ENCODE results near the gene KLF6. TPM values are rescaled to one million over a fixed set of nuclear protein-coding genes. Genes with fewer than 3 reads are reported as not detected.
A peak's percentile ranks its signal among the peaks of the same experiment; 100 is the strongest.

The KLF6 gene
- total and polyA plus RNA-seq, 2 of the 4 experiments (the other 2 are of a cell fraction): 69.0 to 123 TPM

GRCh38 chr10:3757250-3757637 is 27.8 kb downstream of the KLF6 start:
- ChIA-PET POLR2A (ENCODE audit: unreplicated experiment) (no interaction called here), CTCF (no interaction called here)
- Histone ChIP-seq H3K4me2 (ENCODE audit: low read depth, low read length) (no peak overlapping the region), H2BK15ac (ENCODE audit: low read depth, low read length) (0 out of 3 replicates have a peak overlapping the region, but pooled peaks have one; percentile 22), H2AFZ (replicated peaks; ENCODE audit: low read length, poor library complexity) (no peak overlapping the region), H4K91ac (ENCODE audit: insufficient read depth, low read depth, low read length) (no peak overlapping the region), H3K27ac (ENCODE audit: insufficient read depth, low read length) (no peak overlapping the region), H3K56ac (ENCODE audit: extremely low read depth, insufficient read depth, low read length) (no peak overlapping the region), H2BK20ac (ENCODE audit: low read depth, low read length) (no peak overlapping the region), H2AK5ac (ENCODE audit: low read depth, low read length) (no peak overlapping the region; the same call in 1 of the 2 replicates), H3K4ac (ENCODE audit: low read depth, low read length) (0 out of 2 replicates have a peak overlapping the region, but pooled peaks have one; percentile 4), H3K9me1 (ENCODE audit: insufficient read depth, low read length) (peaks cover 16% of the 10 kb centered on the region), H3K36me3 (ENCODE audit: control insufficient read depth, insufficient read depth, low read length) (no peaks in the 10 kb centered on the region), H3K9me3 (ENCODE audit: control insufficient read depth, insufficient read depth, low read length) (no peaks in the 10 kb centered on the region), H4K5ac (ENCODE audit: low read depth, low read length) (no peak overlapping the region), H4K20me1 (ENCODE audit: insufficient read depth, low read length) (no peaks in the 10 kb centered on the region), H3K18ac (ENCODE audit: low read depth, low read length) (no peak overlapping the region), H3K14ac (replicated peaks; ENCODE audit: low read depth, low read length) (no peak overlapping the region), H3K9ac (ENCODE audit: low read depth, low read length) (no peak overlapping the region), H2BK120ac (ENCODE audit: low read depth, low read length) (no peak overlapping the region), H3K27me3 (ENCODE audit: control insufficient read depth, insufficient read depth, low read length) (no peaks in the 10 kb centered on the region), H3K4me3 (ENCODE audit: insufficient read depth, low read depth, low read length) (no peak overlapping the region), H3K23ac (ENCODE audit: low read depth, low read length) (no peak overlapping the region), H3K4me1 (ENCODE audit: control insufficient read depth, insufficient read depth, low read length) (peaks cover 10% of the 10 kb centered on the region), H2AK9ac (replicated peaks; ENCODE audit: low read depth, low read length, poor library complexity) (no peak overlapping the region), H3K79me1 (ENCODE audit: low read depth in 1 of 2, low read length in 2 of 2) (no peaks in the 10 kb centered on the region), H2BK5ac (ENCODE audit: low read depth, low read length, poor library complexity, severe bottlenecking) (no peak overlapping the region), H4K8ac (ENCODE audit: low read depth in 2 of 2, low read length in 2 of 2) (no peak overlapping the region)
- TF ChIP-seq NFE2L2 (IDR thresholded peaks at IDR 0.05; ENCODE audit: low read depth, low read length) (no peak), SMC3 (IDR thresholded peaks at IDR 0.05; ENCODE audit: low read depth, low read length) (no peak), MAZ (IDR thresholded peaks at IDR 0.05; ENCODE audit: borderline replicate concordance, low read depth, low read length) (no peak), RCOR1 (IDR thresholded peaks at IDR 0.05; ENCODE audit: insufficient replicate concordance, low read length) (no peak), MAFK (IDR thresholded peaks at IDR 0.05; ENCODE audit: low read depth, low read length) (no peak), CTCF (conservative IDR thresholded peaks at IDR 0.05; ENCODE audit: low read depth, low read length) (no peak), POLR2A (IDR thresholded peaks at IDR 0.05; ENCODE audit: low read depth, low read length) (no peak), USF2 (IDR thresholded peaks at IDR 0.05; ENCODE audit: low read depth, low read length) (no peak), ELK1 (IDR thresholded peaks at IDR 0.05; ENCODE audit: borderline replicate concordance, low read depth, low read length) (no peak), CEBPB (IDR thresholded peaks at IDR 0.05; ENCODE audit: low read depth, low read length) (no peak), CHD1 (IDR thresholded peaks at IDR 0.05; ENCODE audit: low read depth, low read length) (no peak), FOS (IDR thresholded peaks at IDR 0.05; ENCODE audit: low read depth, low read length) (no peak), MXI1 (IDR thresholded peaks at IDR 0.05; ENCODE audit: borderline replicate concordance, low read depth, low read length) (no peak), RAD21 (IDR thresholded peaks at IDR 0.05; ENCODE audit: low read length) (no peak), RFX5 (IDR thresholded peaks at IDR 0.05; ENCODE audit: low read depth, low read length) (no peak), BHLHE40 (IDR thresholded peaks at IDR 0.05; ENCODE audit: low read depth, low read length) (no peak)
- intact Hi-C loops (cut with micrococcal nuclease): no loop called here
- dilution Hi-C loops (cut with HindIII; ENCODE audit: low sequenced_read_pairs, unreplicated experiment): no loop called here
- no TSS peak for BruUV-seq (replicated peaks)
- WGBS, 2 experiments (ENCODE audit: extremely low coverage in 2 of 2, insufficient read length in 1 of 2): 100% methylated on average over 1 of the region's 7 CpGs; no CpG with 5 or more reads in 1 of the 2 experiments
- ATAC-seq (ENCODE audit: low read depth) (no peak), DNase-seq (no peak)
- in situ Hi-C loops (cut with MboI; ENCODE audit: low sequenced_read_pairs): no loop called here
